ENCODE results near the gene C1QTNF2.

Gene C1QTNF2

GRCh38 chr5:160378330-160378729 is 7.9 kb upstream of the C1QTNF2 start:
- no peaks in the 10 kb centered on the region for H3F3A ChIP-seq (ENCODE audit: insufficient read depth, low read length)
- no peaks in the 10 kb centered on the region for H3K79me2 ChIP-seq (ENCODE audit: low read length)
- no peaks in the 10 kb centered on the region for H4K20me1 ChIP-seq (ENCODE audit: insufficient read depth, low read length)
- H3K27ac ChIP-seq (ENCODE audit: low read length): no peak overlapping the region
- no peaks in the 10 kb centered on the region for H3K9me2 ChIP-seq (replicated peaks; ENCODE audit: insufficient read depth, low read length)
- no peaks in the 10 kb centered on the region for H3K9me3 ChIP-seq (replicated peaks; ENCODE audit: insufficient read depth, low read length)
- no peaks in the 10 kb centered on the region for H3K36me3 ChIP-seq (replicated peaks; ENCODE audit: insufficient read depth, low read length)
- DNase-seq: no peak
- H3K9ac ChIP-seq (ENCODE audit: low read length): no peak overlapping the region
- no peaks in the 10 kb centered on the region for H3K27me3 ChIP-seq (replicated peaks; ENCODE audit: insufficient read depth, low read length)
- no peak overlapping the region for H3K4me2 ChIP-seq (ENCODE audit: low read depth, low read length)
- H3K4me1 ChIP-seq (ENCODE audit: low read length): no peaks in the 10 kb centered on the region
- no peak for TF ChIP-seq CTCF (IDR thresholded peaks at IDR 0.05; ENCODE audit: low read length)
- no peak for TF ChIP-seq EZH2 (optimal IDR thresholded peaks at IDR 0.05; ENCODE audit: low read depth, low read length)
- TF ChIP-seq EZH2phosphoT487 (IDR thresholded peaks at IDR 0.05; ENCODE audit: low read length): no peak
- no peak overlapping the region for H2AFZ ChIP-seq (ENCODE audit: low read length)
- H3K4me3 ChIP-seq (ENCODE audit: low read length): no peak overlapping the region

GRCh38 chr5:160377651-160378050 is 7.2 kb upstream of the C1QTNF2 start:
- H3F3A ChIP-seq (ENCODE audit: insufficient read depth, low read length): no peaks in the 10 kb centered on the region
- H2AFZ ChIP-seq (ENCODE audit: low read length): no peak overlapping the region
- no peak overlapping the region for H3K4me2 ChIP-seq (ENCODE audit: low read depth, low read length)
- H3K79me2 ChIP-seq (ENCODE audit: low read length): no peaks in the 10 kb centered on the region
- H3K27ac ChIP-seq (ENCODE audit: low read length): no peak overlapping the region
- no peaks in the 10 kb centered on the region for H3K9me2 ChIP-seq (replicated peaks; ENCODE audit: insufficient read depth, low read length)
- H3K36me3 ChIP-seq (replicated peaks; ENCODE audit: insufficient read depth, low read length): no peaks in the 10 kb centered on the region
- no peaks in the 10 kb centered on the region for H4K20me1 ChIP-seq (ENCODE audit: insufficient read depth, low read length)
- no peaks in the 10 kb centered on the region for H3K4me1 ChIP-seq (ENCODE audit: low read length)
- no peak overlapping the region for H3K4me3 ChIP-seq (ENCODE audit: low read length)
- H3K9ac ChIP-seq (ENCODE audit: low read length): no peak overlapping the region
- no peak for DNase-seq
- no peaks in the 10 kb centered on the region for H3K9me3 ChIP-seq (replicated peaks; ENCODE audit: insufficient read depth, low read length)
- TF ChIP-seq EZH2 (optimal IDR thresholded peaks at IDR 0.05; ENCODE audit: low read depth, low read length) (no peak), CTCF (IDR thresholded peaks at IDR 0.05; ENCODE audit: low read length) (no peak), EZH2phosphoT487 (IDR thresholded peaks at IDR 0.05; ENCODE audit: low read length) (no peak)
- no peaks in the 10 kb centered on the region for H3K27me3 ChIP-seq (replicated peaks; ENCODE audit: insufficient read depth, low read length)

DNA sequence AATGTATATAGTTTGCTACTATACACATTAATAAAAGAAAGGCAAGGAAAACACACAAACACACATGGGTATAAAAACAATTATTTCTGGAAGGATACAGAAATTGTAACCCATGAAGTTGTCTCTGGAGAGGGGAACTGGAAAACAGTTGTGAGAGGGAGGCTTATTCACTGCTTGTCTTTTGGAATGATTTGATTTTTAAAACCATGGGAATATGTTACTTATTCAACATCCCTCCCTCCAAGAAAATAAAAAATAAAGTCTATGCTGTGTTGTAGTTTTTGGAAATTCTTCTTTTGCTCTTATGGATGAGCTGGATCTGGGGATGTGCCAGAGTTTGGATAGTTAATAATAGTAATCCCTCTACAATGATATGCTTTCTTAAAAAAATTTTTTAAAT is 6.0 kb upstream of the C1QTNF2 start:
- Histone ChIP-seq H3K79me2 (ENCODE audit: low read length) (no peaks in the 10 kb centered on the region), H3K9me3 (replicated peaks; ENCODE audit: insufficient read depth, low read length) (no peaks in the 10 kb centered on the region), H3K27me3 (replicated peaks; ENCODE audit: insufficient read depth, low read length) (no peaks in the 10 kb centered on the region), H3K36me3 (replicated peaks; ENCODE audit: insufficient read depth, low read length) (no peaks in the 10 kb centered on the region), H4K20me1 (ENCODE audit: insufficient read depth, low read length) (no peaks in the 10 kb centered on the region), H3K9me2 (replicated peaks; ENCODE audit: insufficient read depth, low read length) (no peaks in the 10 kb centered on the region), H3K4me1 (ENCODE audit: low read length) (no peaks in the 10 kb centered on the region), H3K27ac (ENCODE audit: low read length) (no peak overlapping the region), H2AFZ (ENCODE audit: low read length) (no peak overlapping the region), H3K9ac (ENCODE audit: low read length) (no peak overlapping the region), H3K4me2 (ENCODE audit: low read depth, low read length) (no peak overlapping the region), H3K4me3 (ENCODE audit: low read length) (no peak overlapping the region), H3F3A (ENCODE audit: insufficient read depth, low read length) (no peaks in the 10 kb centered on the region)
- DNase-seq: no peak
- no peak for TF ChIP-seq EZH2phosphoT487 (IDR thresholded peaks at IDR 0.05; ENCODE audit: low read length)
- TF ChIP-seq EZH2 (optimal IDR thresholded peaks at IDR 0.05; ENCODE audit: low read depth, low read length): no peak
- TF ChIP-seq CTCF (IDR thresholded peaks at IDR 0.05; ENCODE audit: low read length): no peak
